Adrenal gland (tissue), 12 donors: ENCODE data around the gene RALGAPA2. TPM values are rescaled to one million over a fixed set of nuclear protein-coding genes. Genes with fewer than 3 reads are reported as not detected.

Source experiments
- DNase-seq, 7 donors: peaks; one replicate each; pipeline ENCODE4 v3.0.0-alpha.2; 2019 to 2020
- H3K27ac ChIP-seq, 5 donors: fragments of 200-600 bp; sonication (generic) in 4 of 5; 1 replicate in 3 of 5; 2 replicates in 2 of 5; pipeline versions ENCODE4 v1.5.1 to v1.8.0; 2016 to 2020; ENCODE audit warnings: mild to moderate bottlenecking in 1 of 5
- H3K27me3 ChIP-seq: fragments of 200-600 bp; 2 replicates; pipeline ENCODE4 v1.8.0; 2021
- H3K36me3 ChIP-seq, 2 donors: fragments of 200-600 bp; replicated peaks in 1 of 2; 1 replicate in 1 of 2; 2 replicates in 1 of 2; pipeline versions ENCODE4 v1.5.1 to v1.8.0; 2018 to 2022
- H3K4me1 ChIP-seq, 2 donors: fragments of 200-600 bp; replicated peaks in 1 of 2; 1 replicate in 1 of 2; 2 replicates in 1 of 2; pipeline versions ENCODE4 v1.5.1 to v1.8.0; 2018 to 2021
- H3K4me3 ChIP-seq, 4 donors: fragments of 200-600 bp; sonication (generic) in 3 of 4; one replicate each; pipeline ENCODE4 v1.5.1; 2016 to 2018
- H3K9me3 ChIP-seq, 3 donors: fragments of 200-600 bp; sonication (generic) in 1 of 3; replicated peaks in 1 of 3; 1 replicate in 2 of 3; 2 replicates in 1 of 3; pipeline versions ENCODE4 v1.5.1 to v1.8.0; 2016 to 2021
- CTCF ChIP-seq, 6 experiments: fragments of 450-650 bp in 4 of 6; fragments of 200-600 bp in 2 of 6; sonication (generic) in 1 of 6; IDR thresholded peaks; 1 replicate in 5 of 6; 2 replicates in 1 of 6; pipeline versions ENCODE4 v1.5.1 to v1.8.0; 2016 to 2021; ENCODE audit warnings: antibody characterized with exemption in 6 of 6, mild to moderate bottlenecking in 2 of 6, moderate library complexity in 1 of 6
- POLR2A ChIP-seq, 2 donors: fragments of 450-650 bp; IDR thresholded peaks; one replicate each; pipeline ENCODE4 v1.6.1; 2017; ENCODE audit warnings: antibody characterized with exemption in 2 of 2, mild to moderate bottlenecking in 2 of 2, moderate library complexity in 1 of 2
- WGBS, 4 donors: extraction: QIAGEN DNeasy Blood & Tissue Kit in 2 of 4; methylation state at CpG; one replicate each; pipeline versions ENCODE4 v1.1.5 to v1.1.7; 2013 to 2017; 5-methylcytosine and 5-hydroxymethylcytosine counted together
- intact Hi-C, 2 donors: fragments of 100-400 bp; cut with DNase I; formaldehyde crosslinking; loops; one replicate each; pipeline versions ENCODE4 v1.14.1 to v1.15.0; 2022 to 2023
- polyA plus RNA-seq, 3 donors: library from polyadenylated mRNA; stranded (reverse); fragments of 200-250 nt in 2 of 3; fragments of 350-450 nt in 1 of 3; fragmentation: Illumina TruSeq in 1 of 3; extraction: RNeasy Lipid Tissue Mini Kit (QIAGEN cat#74804) in 1 of 3; gene quantifications; one replicate each; pipeline ENCODE4 v1.2.3, GENCODE V29; 2013 to 2014
- total RNA-seq, 9 donors: library from RNA; depleted of rRNA in 4 of 9; stranded (reverse); fragments of >200 nt in 4 of 9; fragments of 120-200 nt in 1 of 9; fragmentation: NEBNext Ultra II Directional in 1 of 9; extraction: Animal tissue kit (Norgen Biotek cat#: 25700) in 1 of 9; gene quantifications; one replicate each; pipeline versions ENCODE4 v1.1.0 to v1.2.4, GENCODE V29; 2013 to 2023
- donor health status: healthy with polysubstance abuse.
- donor health status: Bipolar disorder and iron deficiency.
- donor health status: DM: yes; HTN: yes; CAD: no.
- donor health status: DM: no; HTN: no; CAD: no.
- donor health status: DM: no; HTN: no; CAD: no.
- donor health status: DM: yes; HTN: yes; CAD: no.

Gene RALGAPA2
- total and polyA plus RNA-seq, 12 donors, result 3.7 to 39.6 (median 20.7) TPM

- no peak for DNase-seq
- Histone ChIP-seq H3K4me3 (no peak overlapping the region), H3K4me1 (no peaks in the 10 kb centered on the region), H3K9me3 (no peaks in the 10 kb centered on the region), H3K36me3 (no peaks in the 10 kb centered on the region), H3K27me3 (no peaks in the 10 kb centered on the region), H3K27ac (no peak overlapping the region)
- intact Hi-C loops, result no loop called here
- TF ChIP-seq CTCF (IDR thresholded peaks at IDR 0.05) (no peak), POLR2A (IDR thresholded peaks at IDR 0.05) (no peak)
Measured at GRCh38 chr20:20553541-20553940, 158.9 kb downstream of the RALGAPA2 start.

- no peaks in the 10 kb centered on the region for H3K4me1 ChIP-seq
- H3K27me3 ChIP-seq, result no peaks in the 10 kb centered on the region
- intact Hi-C loops, result no loop called here
- no peaks in the 10 kb centered on the region for H3K36me3 ChIP-seq
- WGBS, 4 donors, result 76 to 94% (median 90%) methylated on average over 4 of the region's 4 CpGs
- no peaks in the 10 kb centered on the region for H3K9me3 ChIP-seq
- DNase-seq, result no peak
- no peak overlapping the region for H3K27ac ChIP-seq
- TF ChIP-seq CTCF (IDR thresholded peaks at IDR 0.05) (no peak), POLR2A (IDR thresholded peaks at IDR 0.05) (no peak)
- no peak overlapping the region for H3K4me3 ChIP-seq
Measured at GRCh38 chr20:20552076-20552475, 160.4 kb downstream of the RALGAPA2 start.

GRCh38 chr20:20551409-20551808, 161.0 kb downstream of the RALGAPA2 start:
- intact Hi-C loops, result no loop called here
- Histone ChIP-seq H3K4me3 (no peak overlapping the region), H3K4me1 (no peaks in the 10 kb centered on the region), H3K36me3 (peaks cover 0 to 3% of the 10 kb centered on the region in 2 donors), H3K27me3 (no peaks in the 10 kb centered on the region), H3K9me3 (no peaks in the 10 kb centered on the region), H3K27ac (no peak overlapping the region)
- DNase-seq, result no peak
- TF ChIP-seq CTCF (IDR thresholded peaks at IDR 0.05), result no peak
- no peak for TF ChIP-seq POLR2A (IDR thresholded peaks at IDR 0.05)
- WGBS, 4 donors, result 88 to 94% (median 90%) methylated on average over 3 of the region's 3 CpGs

GRCh38 chr20:20549704-20550103, 162.7 kb downstream of the RALGAPA2 start:
- peaks cover 0 to 6% of the 10 kb centered on the region in 2 donors for H3K36me3 ChIP-seq
- intact Hi-C loops, result no loop called here
- no peak for TF ChIP-seq POLR2A (IDR thresholded peaks at IDR 0.05)
- TF ChIP-seq CTCF (IDR thresholded peaks at IDR 0.05), result no peak
- no peaks in the 10 kb centered on the region for H3K4me1 ChIP-seq
- no peak overlapping the region for H3K27ac ChIP-seq
- H3K4me3 ChIP-seq, result no peak overlapping the region
- H3K9me3 ChIP-seq, result no peaks in the 10 kb centered on the region
- H3K27me3 ChIP-seq, result no peaks in the 10 kb centered on the region
- DNase-seq, result no peak
- WGBS, 4 donors, result 91 to 100% (median 96%) methylated on average over 1 of the region's 1 CpG
